HL-60 (cell line): ENCODE results near the gene NLRX1.

Source experiments
- CTCF ChIP-seq: IDR thresholded peaks from one replicate; pipeline ENCODE4 v1.5.1; 2011; ENCODE audit warnings: low read length, control low read depth, inconsistent platforms; ENCODE audit not compliant: insufficient read depth
- POLR2AphosphoS5 ChIP-seq: IDR thresholded peaks from 2 replicates; pipeline ENCODE4 v1.6.1; 2012; ENCODE audit warnings: low read depth
- REST ChIP-seq: IDR thresholded peaks from 2 replicates; pipeline ENCODE4 v1.6.1; 2012; ENCODE audit warnings: low read depth; ENCODE audit not compliant: insufficient replicate concordance

GRCh38 chr11:119121811-119122124, 46.8 kb upstream of the NLRX1 start:
- TF ChIP-seq CTCF (no peak), POLR2AphosphoS5 (no peak), REST (no peak)
